GM21825 (cell line): ENCODE data around the gene CTDSPL.
"Not testable (repeated sequence)": the region's sequence is repeated elsewhere in the genome, so short reads cannot be mapped to it uniquely, and the experiment has no call there.

ENCODE experiments used
- ATAC-seq: cut with Tn5 transposase; IDR thresholded peaks from one replicate; pipeline ENCODE4 v1.9.1; 2021; ENCODE audit warnings: mild to moderate bottlenecking, moderate library complexity; ENCODE audit not compliant: unreplicated experiment

The CTDSPL gene

GRCh38 chr3:37861620-37862041 is at the start of gene CTDSPL:
TSS of gene CTDSPL (plus strand) at chr3:37861880. CDS start at chr3:37862200, 320 bp downstream.
- ATAC-seq, result no peak

GRCh38 chr3:37812499-37812896 is 49.2 kb upstream of the CTDSPL start:
- no peak for ATAC-seq

GRCh38 chr3:37813403-37813802 is 48.3 kb upstream of the CTDSPL start:
- ATAC-seq, result no peak

DNA sequence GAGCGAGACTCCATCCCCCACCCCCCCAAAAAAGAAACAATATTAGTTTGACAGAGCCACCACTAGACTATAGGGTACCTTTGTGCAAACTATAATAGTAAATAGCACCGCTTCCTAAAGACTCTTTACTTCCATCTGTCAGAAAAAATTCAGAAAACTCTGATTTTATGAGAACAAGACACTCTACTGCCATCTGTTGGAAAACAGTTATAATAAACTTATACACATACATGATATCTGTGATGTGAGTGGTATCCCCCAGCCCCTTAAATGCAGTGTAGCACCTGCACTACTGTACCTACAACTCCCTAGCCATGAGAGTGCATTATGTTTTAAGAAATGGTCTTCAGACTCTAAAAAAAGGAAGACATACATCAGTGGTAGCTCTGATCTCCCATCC is 47.1 kb upstream of the CTDSPL start:
- no peak for ATAC-seq

- ATAC-seq, result not testable (repeated sequence)
Observed at GRCh38 chr3:37815156-37815555, 46.5 kb upstream of the CTDSPL start.

- no peak for ATAC-seq
Observed at GRCh38 chr3:37816271-37816670, 45.4 kb upstream of the CTDSPL start.

- ATAC-seq, result no peak
Observed at GRCh38 chr3:37819591-37819990, 42.1 kb upstream of the CTDSPL start.

DNA sequence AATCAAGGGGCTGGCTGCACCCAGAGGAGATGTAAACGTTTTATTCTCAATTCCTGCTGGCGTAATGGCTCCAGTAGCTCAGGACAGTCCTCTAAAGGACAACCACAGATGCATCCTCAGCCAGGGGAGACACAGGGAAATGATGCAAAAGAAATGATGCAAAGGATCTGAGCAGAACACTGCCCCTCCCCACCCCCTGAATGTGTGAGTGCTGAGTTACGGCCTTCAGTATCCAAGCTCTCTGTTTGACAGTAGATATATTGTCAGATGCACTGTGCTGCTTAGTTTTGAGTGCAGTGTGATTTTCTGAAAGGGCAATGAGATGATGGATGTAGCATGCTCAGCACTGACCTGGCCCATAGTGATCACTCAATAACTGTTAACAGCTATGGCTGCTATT is 41.4 kb upstream of the CTDSPL start:
- no peak for ATAC-seq

- ATAC-seq, result no peak
Observed at GRCh38 chr3:37823189-37823588, 38.5 kb upstream of the CTDSPL start.

DNA sequence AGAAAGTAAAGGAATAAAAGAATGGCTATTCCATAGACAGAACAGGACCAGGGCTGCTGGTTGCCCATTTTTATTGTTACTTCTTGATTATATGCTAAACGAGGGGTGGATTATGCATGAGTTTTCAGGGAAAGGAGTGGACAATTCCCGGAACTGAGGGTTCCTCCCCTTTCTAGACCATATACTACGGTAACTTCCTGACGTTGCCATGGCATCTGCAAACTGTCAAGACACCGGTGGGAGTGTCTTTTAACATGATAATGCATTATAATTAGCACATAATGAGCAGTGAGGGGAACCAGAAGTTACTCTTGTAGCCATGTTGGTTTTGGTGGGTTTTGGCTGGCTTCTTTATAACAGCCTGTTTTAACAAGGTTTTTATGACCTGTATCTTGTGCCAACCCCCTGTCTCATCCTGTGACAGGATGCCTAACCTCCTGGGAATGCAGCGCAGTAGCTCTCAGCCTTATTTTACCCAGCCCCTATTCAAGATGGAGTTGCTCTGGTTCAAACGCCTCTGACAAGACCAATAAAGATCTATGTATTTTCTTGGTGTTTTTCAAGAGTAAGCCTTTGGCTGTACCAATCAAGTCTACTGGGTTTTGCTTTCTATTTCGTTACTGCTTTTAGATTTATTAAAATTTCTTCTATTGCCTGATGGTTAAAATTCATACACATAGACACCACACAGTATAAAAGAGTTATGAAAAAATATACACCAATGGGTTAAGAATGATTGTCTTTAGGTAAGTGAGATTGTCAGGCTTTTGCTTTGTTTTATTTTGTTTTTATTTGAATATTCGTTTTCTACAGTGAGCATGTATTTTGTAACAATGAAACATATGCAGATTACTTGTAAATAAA is 37.4 kb upstream of the CTDSPL start:
- no peak for ATAC-seq

DNA sequence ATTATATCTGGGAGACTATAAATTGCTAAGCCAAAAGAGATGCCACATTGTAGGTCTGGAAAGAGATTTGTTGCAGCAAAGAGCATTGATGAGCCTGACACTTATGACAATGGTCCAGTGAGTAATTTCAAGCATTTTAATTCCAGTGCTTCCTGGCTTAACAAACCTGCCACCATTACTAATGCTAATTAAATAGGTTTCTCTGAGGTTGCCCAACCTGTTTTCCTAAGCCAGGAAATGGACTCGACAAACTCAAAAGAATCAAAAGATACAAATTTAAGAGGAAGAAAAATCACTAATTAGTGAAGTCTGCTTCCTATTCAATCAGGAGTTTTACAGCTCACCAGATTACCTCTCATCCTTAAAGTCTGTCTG is 36.7 kb upstream of the CTDSPL start:
- ATAC-seq, result no peak

- no peak for ATAC-seq
Observed at GRCh38 chr3:37825744-37826400, 35.8 kb upstream of the CTDSPL start.

DNA sequence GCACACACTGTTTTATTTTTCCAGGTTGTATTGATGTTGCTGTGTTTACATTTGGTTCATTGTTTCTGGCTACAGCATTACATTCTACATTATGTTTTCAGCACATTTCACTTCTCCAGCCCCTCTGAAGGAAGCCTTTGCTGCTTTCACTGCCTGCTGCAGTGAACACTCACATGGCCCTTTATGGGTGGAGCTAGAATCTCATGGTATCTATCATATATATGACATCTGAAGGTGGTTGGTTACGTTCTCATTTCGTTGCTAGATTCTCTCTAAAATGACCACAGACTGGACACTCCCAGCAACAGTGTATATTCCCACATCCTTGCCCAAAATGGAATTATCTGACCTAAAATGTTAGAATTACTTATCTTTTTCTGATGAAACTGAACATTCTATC is 35.2 kb upstream of the CTDSPL start:
- no peak for ATAC-seq

DNA sequence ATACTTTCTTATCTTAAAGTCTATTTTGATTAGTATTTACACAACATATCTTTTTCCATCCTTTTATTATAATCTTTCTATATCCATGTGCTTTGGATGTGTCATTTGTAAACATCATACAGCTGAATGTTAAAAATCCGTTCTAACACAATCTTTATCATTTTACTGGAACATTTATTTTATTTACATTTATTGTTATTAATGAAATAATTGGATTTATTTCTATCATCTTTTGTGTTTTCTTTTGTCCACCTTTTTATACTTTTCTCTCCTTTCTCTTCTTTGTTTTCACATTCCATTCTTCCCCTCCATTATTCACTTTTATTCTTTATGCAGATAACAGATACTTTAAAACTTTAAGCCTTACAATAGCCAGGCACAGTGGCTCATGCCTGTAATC is 34.7 kb upstream of the CTDSPL start:
- ATAC-seq, result no peak

DNA sequence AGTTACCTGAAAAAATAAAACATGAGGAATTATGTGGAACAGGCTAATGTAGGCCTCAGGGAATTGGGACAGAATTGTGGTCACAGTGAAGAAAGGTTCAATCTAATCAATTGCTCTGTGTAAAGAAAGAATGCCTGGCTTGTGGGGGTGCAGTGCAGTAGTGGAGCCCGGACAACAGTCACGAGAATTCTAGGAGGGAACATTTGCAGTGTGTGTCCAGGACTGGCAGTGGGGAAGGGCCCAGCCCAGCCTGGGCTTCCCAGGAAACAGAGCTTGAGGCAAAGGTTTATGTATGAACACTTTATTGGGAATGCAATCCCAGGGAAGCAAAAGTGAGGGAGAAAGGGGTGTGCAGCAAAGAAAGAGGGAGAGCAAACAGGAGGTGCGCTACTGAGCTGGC is 29.2 kb upstream of the CTDSPL start:
- ATAC-seq, result no peak

DNA sequence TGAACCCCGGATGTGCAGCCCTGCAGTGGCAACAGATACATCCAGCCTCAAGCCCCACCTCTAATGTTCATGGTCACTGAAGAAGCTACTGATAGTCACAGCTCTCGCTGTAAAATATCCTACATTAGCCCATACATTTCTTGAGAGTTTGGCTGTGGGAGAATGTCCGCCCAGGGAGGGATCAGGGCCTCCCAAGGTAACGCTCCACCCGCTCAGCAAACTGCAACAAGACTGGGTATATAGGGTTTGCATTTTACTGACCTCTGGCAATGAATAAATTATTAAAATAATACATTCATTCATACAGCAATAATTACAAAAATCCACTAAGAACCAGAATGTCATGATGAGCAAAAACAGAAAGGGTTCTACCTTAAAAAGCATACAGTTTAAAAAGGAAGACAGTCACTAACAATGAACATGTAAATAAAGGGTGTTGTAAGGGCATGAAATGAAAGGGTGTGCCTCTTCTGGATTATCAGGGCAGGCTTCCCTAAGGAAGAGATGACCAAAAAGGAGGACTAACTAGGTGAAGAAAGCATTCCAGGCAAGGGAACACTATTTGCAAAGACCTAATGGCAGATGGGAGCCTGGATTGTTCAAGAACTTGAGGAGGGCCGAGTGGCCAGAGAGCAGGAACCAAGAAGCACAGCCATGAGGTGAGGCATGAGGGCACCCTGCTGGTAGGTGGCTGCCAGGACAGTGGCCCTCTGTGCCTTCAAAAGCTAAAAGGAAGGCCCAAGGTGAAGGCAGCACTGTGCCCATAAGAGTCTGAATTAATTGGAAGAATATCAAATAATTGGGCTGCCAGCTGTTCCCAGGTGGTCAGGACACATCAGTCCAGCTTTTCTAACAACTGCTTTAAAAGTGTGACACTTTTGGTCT is 28.1 kb upstream of the CTDSPL start:
- no peak for ATAC-seq

DNA sequence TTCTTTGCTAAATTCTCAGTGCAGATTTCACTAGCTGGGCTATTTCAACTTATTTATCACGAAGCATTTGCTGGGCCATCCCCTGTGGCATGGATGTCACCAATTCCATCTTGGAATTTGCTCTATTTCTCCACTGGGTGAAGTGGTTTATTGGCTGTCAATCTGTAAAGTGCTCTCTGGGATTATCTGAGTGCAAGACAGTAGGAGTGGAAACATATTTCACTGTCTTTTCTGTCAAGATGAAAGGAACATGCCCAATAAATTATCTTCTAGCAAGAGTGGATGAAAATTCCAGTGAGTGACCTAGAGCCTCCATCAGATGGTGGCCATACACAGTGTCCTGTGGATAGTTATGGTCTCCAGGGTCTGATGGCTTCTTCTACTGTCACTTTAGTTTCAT is 25.1 kb upstream of the CTDSPL start:
- ATAC-seq, result no peak

DNA sequence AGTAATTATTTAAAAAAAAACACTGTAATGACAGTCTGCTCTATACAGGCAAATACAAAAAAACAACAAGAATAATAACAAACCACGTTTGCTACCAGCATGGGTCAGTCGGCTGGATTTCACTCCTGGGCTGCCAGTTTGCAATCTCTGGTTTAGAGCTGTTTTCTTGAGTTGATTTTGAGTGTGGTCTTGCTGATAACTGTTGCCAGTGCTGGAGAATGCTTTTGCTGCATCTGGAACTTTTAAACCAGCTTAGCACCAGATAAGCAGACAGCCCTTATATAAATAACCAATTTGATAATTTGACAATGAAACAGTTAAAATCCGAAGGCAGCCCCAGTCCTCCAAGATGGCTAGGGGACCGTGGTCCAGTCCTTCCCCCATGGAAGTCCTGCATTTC is 14.0 kb upstream of the CTDSPL start:
- no peak for ATAC-seq

- ATAC-seq, result no peak
Observed at GRCh38 chr3:37849146-37849923, 12.3 kb upstream of the CTDSPL start.

- no peak for ATAC-seq
Observed at GRCh38 chr3:37852097-37852496, 9.6 kb upstream of the CTDSPL start.

GRCh38 chr3:37852771-37853170 is 8.9 kb upstream of the CTDSPL start:
- ATAC-seq, result no peak
